WI38 (cell line): ENCODE data around the gene AS3MT.
A peak's percentile ranks its signal among the peaks of the same experiment; 100 is the strongest.

Source experiments
- H3K4me3 ChIP-seq: 2 replicates; pipeline ENCODE4 v1.5.1; 2011; ENCODE audit warnings: low read depth, mild to moderate bottlenecking, control low read depth, low read length
- CTCF ChIP-seq: IDR thresholded peaks from 2 replicates; pipeline ENCODE4 v1.5.1; 2012; ENCODE audit warnings: low read depth, mild to moderate bottlenecking, control low read depth, low read length

Gene AS3MT

GRCh38 chr10:102917962-102918816, 48.9 kb downstream of the AS3MT start, which contains the start of gene CNNM2:
Gene CNNM2, plus strand, starts transcription at chr10:102918294. Its CDS starts 187 bp downstream, at chr10:102918481.
- no peak for TF ChIP-seq CTCF
- peak within 1 kb of the TSS; percentile 88 for H3K4me3 ChIP-seq

DNA sequence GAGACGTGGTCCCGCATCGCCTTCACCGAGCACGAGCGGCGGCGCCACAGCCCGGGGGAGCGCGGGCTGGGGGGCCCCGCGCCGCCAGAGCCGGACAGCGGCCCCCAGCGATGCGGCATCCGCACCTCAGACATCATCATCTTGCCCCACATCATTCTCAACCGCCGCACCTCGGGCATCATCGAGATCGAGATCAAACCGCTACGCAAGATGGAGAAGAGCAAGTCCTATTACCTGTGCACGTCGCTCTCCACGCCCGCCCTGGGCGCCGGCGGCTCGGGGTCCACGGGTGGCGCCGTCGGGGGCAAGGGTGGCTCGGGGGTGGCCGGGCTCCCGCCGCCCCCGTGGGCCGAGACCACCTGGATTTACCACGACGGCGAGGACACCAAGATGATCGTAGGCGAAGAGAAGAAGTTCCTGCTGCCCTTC, 49.6 kb downstream of the AS3MT start:
- no peak for TF ChIP-seq CTCF
- H3K4me3 ChIP-seq = peak overlapping the region; percentile 88

- TF ChIP-seq CTCF = no peak
- H3K4me3 ChIP-seq = peak overlapping the region; percentile 88
These were observed 50.1 kb downstream of the AS3MT start for GRCh38 chr10:102919246-102919959.

- H3K4me3 ChIP-seq = peak overlapping the region; percentile 88
- no peak for TF ChIP-seq CTCF
These were observed 50.9 kb downstream of the AS3MT start for GRCh38 chr10:102919992-102920739.

DNA sequence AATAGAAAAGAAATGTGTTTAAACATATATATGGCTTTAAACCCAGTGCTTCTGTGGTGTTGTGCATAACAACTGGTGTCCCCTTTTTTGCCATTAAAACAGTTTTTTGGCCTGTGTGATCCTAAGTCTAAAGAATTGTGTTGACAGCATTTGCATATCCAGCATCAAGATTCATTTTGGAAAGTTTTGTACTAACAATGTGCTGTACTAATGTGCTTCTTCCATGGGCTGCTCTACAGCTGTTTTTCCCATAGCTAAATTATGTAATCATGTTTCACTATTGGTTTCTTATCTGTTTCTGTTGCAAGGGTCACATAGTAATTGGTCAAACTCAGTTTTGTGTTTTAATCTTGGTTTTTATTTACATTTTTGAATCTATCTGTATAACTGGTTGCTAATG, 54.3 kb downstream of the AS3MT start:
- H3K4me3 ChIP-seq = no peak overlapping the region
- no peak for TF ChIP-seq CTCF

GRCh38 chr10:102926842-102927241, 57.6 kb downstream of the AS3MT start:
- TF ChIP-seq CTCF = no peak

More at GRCh38 chr10:102926842-102927241, 57.6 kb downstream of the AS3MT start:
- H3K4me3 ChIP-seq = no peak overlapping the region
